Endothelial cell of umbilical vein (primary cell): ENCODE measurements around the gene SNRPF.

Source experiments
- FOS ChIP-seq: IDR thresholded peaks from 2 replicates; pipeline ENCODE4 v1.6.1; 2011; ENCODE audit warnings: mild to moderate bottlenecking, low read length, moderate library complexity, borderline replicate concordance; ENCODE audit not compliant: insufficient read depth
- POLR2A ChIP-seq: IDR thresholded peaks from 2 replicates; pipeline ENCODE4 v1.6.1; 2012; ENCODE audit warnings: low read depth, mild to moderate bottlenecking, control low read depth, low read length
- TF ChIP-seq, protein P1 (sequence below), 2 donors: IDR thresholded peaks; 1 replicate in 1 of 2; 2 replicates in 1 of 2; pipeline ENCODE4 v1.5.1; 2011; ENCODE audit warnings: low read length in 2 of 2, mild to moderate bottlenecking in 2 of 2, moderate library complexity in 2 of 2, control low read depth in 1 of 2, inconsistent platforms in 1 of 2, low read depth in 1 of 2; ENCODE audit not compliant: insufficient read depth in 1 of 2; ENCODE audit errors: extremely low read depth in 1 of 2

DNA sequence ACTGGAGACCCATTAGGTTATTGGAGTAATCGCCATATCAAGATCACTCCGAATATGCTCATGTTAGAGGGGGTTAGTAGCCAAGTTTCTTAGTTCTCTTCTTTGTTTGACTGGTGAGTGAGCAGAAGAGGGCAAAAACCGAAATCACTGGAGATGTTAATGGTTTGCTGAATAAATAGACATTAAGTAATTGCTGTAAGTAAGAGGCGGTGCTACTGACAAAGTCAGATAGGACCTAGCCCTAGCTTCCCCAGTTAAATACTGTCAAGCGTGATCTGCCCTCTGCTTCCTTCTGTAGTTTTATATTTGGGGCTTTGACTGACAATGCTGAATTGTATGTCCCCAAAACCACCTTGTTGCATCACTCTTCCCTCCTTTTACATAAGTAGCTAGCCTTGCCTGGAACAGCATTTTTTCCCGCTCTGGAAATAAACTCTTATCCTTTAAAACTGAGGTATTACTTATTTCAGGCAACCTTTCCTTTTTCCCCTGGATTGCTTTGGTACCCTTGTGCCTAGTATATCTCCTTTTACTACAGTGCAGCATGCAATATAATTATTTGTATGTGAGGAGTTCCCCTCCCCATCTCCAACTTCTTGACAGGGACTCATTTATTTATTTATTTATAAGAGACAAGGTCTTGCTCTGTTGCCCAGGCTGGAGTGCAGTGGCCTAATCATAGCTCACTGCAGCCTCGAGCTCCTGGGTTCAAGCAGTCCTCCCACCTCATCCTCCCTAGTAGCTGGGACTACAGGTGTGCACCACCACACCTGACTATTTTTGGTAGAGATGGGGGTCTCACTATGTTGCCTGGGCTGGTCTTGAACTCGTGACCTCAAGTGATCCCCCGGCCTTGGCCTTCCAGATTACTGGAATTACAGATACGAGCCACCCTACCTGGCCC, 1.4 kb downstream of the SNRPF start:
- TF ChIP-seq, protein P1, sequence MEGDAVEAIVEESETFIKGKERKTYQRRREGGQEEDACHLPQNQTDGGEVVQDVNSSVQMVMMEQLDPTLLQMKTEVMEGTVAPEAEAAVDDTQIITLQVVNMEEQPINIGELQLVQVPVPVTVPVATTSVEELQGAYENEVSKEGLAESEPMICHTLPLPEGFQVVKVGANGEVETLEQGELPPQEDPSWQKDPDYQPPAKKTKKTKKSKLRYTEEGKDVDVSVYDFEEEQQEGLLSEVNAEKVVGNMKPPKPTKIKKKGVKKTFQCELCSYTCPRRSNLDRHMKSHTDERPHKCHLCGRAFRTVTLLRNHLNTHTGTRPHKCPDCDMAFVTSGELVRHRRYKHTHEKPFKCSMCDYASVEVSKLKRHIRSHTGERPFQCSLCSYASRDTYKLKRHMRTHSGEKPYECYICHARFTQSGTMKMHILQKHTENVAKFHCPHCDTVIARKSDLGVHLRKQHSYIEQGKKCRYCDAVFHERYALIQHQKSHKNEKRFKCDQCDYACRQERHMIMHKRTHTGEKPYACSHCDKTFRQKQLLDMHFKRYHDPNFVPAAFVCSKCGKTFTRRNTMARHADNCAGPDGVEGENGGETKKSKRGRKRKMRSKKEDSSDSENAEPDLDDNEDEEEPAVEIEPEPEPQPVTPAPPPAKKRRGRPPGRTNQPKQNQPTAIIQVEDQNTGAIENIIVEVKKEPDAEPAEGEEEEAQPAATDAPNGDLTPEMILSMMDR (IDR thresholded peaks at IDR 0.05; ENCODE audit: extremely low read depth in 1 of 2, insufficient read depth in 1 of 2, low read depth in 1 of 2, low read length in 2 of 2) = no peak
- TF ChIP-seq POLR2A (no peak), FOS (no peak)
